Endothelial cell of umbilical vein (primary cell): ENCODE data around the gene MSN. TPM values are rescaled to one million over a fixed set of nuclear protein-coding genes. Genes with fewer than 3 reads are reported as not detected.
A peak's percentile ranks its signal among the peaks of the same experiment; 100 is the strongest.

ENCODE experiments used
- BruUV-seq: library from RNA; stranded (reverse); fragments of 400-500 nt; replicated peaks from 2 replicates; lab custom pipeline; 2021; lab: Mats Ljungman, UMichigan
- CTCF ChIA-PET: fragments of 300-600, 350-600 bp; sonication (Branson Sonifier 250); formaldehyde crosslinking; loops from one replicate; lab custom pipeline; 2021; ENCODE audit warnings: antibody characterized with exemption, inconsistent platforms; lab: Charles Lee
- POLR2A ChIA-PET: fragments of 300-600, 350-600 bp; sonication (Branson Sonifier 250); formaldehyde crosslinking; loops from one replicate; lab custom pipeline; 2021; ENCODE audit warnings: antibody characterized with exemption, inconsistent platforms; lab: Charles Lee
- DNase-seq: peaks from one replicate; pipeline ENCODE4 v3.0.0-alpha.2; 2011; ENCODE audit warnings: low read depth, low spot score
- FAIRE-seq: peaks from 2 replicates; lab custom pipeline; 2011; peaks lifted over from hg19 to GRCh38; lab: Jason Lieb, UNC
- H2AFZ ChIP-seq: 2 replicates; pipeline ENCODE4 v1.6.0; 2012; ENCODE audit warnings: low read depth, low read length, control low read depth, inconsistent platforms
- H3K27ac ChIP-seq: 2 replicates; pipeline ENCODE4 v1.5.1; 2011; ENCODE audit warnings: low read depth, mild to moderate bottlenecking, control low read depth, low read length, moderate library complexity; ENCODE audit not compliant: insufficient read depth
- H3K27me3 ChIP-seq, 2 experiments: 2 replicates each; pipeline versions ENCODE4 v1.6.0 to v1.6.1; 2011; ENCODE audit warnings: low read length in 2 of 2, mixed read lengths in 1 of 2; ENCODE audit not compliant: control insufficient read depth in 2 of 2, insufficient read depth in 2 of 2
- H3K36me3 ChIP-seq, 2 experiments: 2 replicates in 1 of 2; 3 replicates in 1 of 2; pipeline ENCODE4 v1.5.1; 2011; ENCODE audit warnings: low read length in 2 of 2, mild to moderate bottlenecking in 1 of 2, moderate library complexity in 1 of 2; ENCODE audit not compliant: control insufficient read depth in 2 of 2, insufficient read depth in 2 of 2; ENCODE audit errors: extremely low read depth in 1 of 2
- H3K4me1 ChIP-seq: 3 replicates; pipeline ENCODE4 v1.5.1; 2011; ENCODE audit warnings: mild to moderate bottlenecking, low read length; ENCODE audit not compliant: control insufficient read depth, insufficient read depth; ENCODE audit errors: extremely low read depth
- H3K4me2 ChIP-seq: 2 replicates; pipeline ENCODE4 v1.6.1; 2011; ENCODE audit warnings: low read length, control low read depth, mixed read lengths; ENCODE audit not compliant: insufficient read depth
- H3K4me3 ChIP-seq, 3 experiments: fragments of 200-600 bp in 1 of 3; sonication (generic), shearing (Covaris generic) in 1 of 3; replicated peaks in 1 of 3; 2 replicates each; pipeline ENCODE4 v1.5.1; 2011 to 2016; ENCODE audit warnings: control low read depth in 3 of 3, low read length in 3 of 3, mild to moderate bottlenecking in 2 of 3, inconsistent platforms in 1 of 3, low read depth in 1 of 3, moderate library complexity in 1 of 3; ENCODE audit not compliant: insufficient read depth in 1 of 3
- H3K79me2 ChIP-seq: 2 replicates; pipeline ENCODE4 v1.6.0; 2012; ENCODE audit warnings: low read length, inconsistent platforms; ENCODE audit not compliant: control insufficient read depth, insufficient read depth
- H3K9ac ChIP-seq: replicated peaks from 2 replicates; pipeline ENCODE3; 2011; ENCODE audit warnings: low read length, control low read depth; ENCODE audit not compliant: insufficient read depth; ENCODE audit errors: extremely low read depth
- H3K9me1 ChIP-seq: replicated peaks from 3 replicates; pipeline ENCODE4 v1.6.0; 2011; ENCODE audit warnings: mild to moderate bottlenecking, low read length; ENCODE audit not compliant: control insufficient read depth, insufficient read depth; ENCODE audit errors: extremely low read depth
- H3K9me3 ChIP-seq: replicated peaks from 2 replicates; pipeline ENCODE4 v1.5.1; 2012; ENCODE audit warnings: low read length, inconsistent platforms; ENCODE audit not compliant: control insufficient read depth, insufficient read depth
- H4K20me1 ChIP-seq: replicated peaks from 2 replicates; pipeline ENCODE3; 2011; ENCODE audit warnings: mild to moderate bottlenecking, low read length; ENCODE audit not compliant: control insufficient read depth, insufficient read depth; ENCODE audit errors: extremely low read depth
- CTCF ChIP-seq, 2 donors: IDR thresholded peaks; 1 replicate in 1 of 2; 2 replicates in 1 of 2; pipeline ENCODE4 v1.5.1; 2011; ENCODE audit warnings: low read length in 2 of 2, mild to moderate bottlenecking in 2 of 2, moderate library complexity in 2 of 2, control low read depth in 1 of 2, inconsistent platforms in 1 of 2, low read depth in 1 of 2; ENCODE audit not compliant: insufficient read depth in 1 of 2; ENCODE audit errors: extremely low read depth in 1 of 2
- EZH2 ChIP-seq: IDR thresholded peaks from 2 replicates; pipeline ENCODE4 v1.6.1; 2012; ENCODE audit warnings: borderline replicate concordance, low read depth, mild to moderate bottlenecking, moderate library complexity, low read length, inconsistent platforms; ENCODE audit not compliant: severe bottlenecking
- FOS ChIP-seq: IDR thresholded peaks from 2 replicates; pipeline ENCODE4 v1.6.1; 2011; ENCODE audit warnings: mild to moderate bottlenecking, low read length, moderate library complexity, borderline replicate concordance; ENCODE audit not compliant: insufficient read depth
- GATA2 ChIP-seq: IDR thresholded peaks from 2 replicates; pipeline ENCODE4 v1.7.0; 2011; ENCODE audit warnings: low read depth, mild to moderate bottlenecking, moderate library complexity, mixed read lengths, low read length; ENCODE audit not compliant: insufficient read length, insufficient read depth
- JUN ChIP-seq: IDR thresholded peaks from 2 replicates; pipeline ENCODE4 v1.6.1; 2011; ENCODE audit warnings: borderline replicate concordance, low read depth; ENCODE audit not compliant: insufficient read length, insufficient read depth
- MAX ChIP-seq: IDR thresholded peaks from 2 replicates; pipeline ENCODE4 v1.6.1; 2011; ENCODE audit not compliant: insufficient read depth, insufficient read length
- MYC ChIP-seq: IDR thresholded peaks from one replicate; pipeline ENCODE4 v1.6.1; 2011; ENCODE audit warnings: mild to moderate bottlenecking, low read depth, low read length
- POLR2A ChIP-seq: IDR thresholded peaks from 2 replicates; pipeline ENCODE4 v1.6.1; 2012; ENCODE audit warnings: low read depth, mild to moderate bottlenecking, control low read depth, low read length
- POLR2AphosphoS5 ChIP-seq: IDR thresholded peaks from 2 replicates; pipeline ENCODE4 v1.6.1; 2012; ENCODE audit warnings: low read depth, mild to moderate bottlenecking, control low read depth, low read length, moderate library complexity; ENCODE audit not compliant: insufficient read depth
- dilution Hi-C: fragments of 300-500 bp; cut with MboI; formaldehyde crosslinking; loops from one replicate; pipeline ENCODE4 v1.15.0; 2019; ENCODE audit warnings: low sequenced_read_pairs; ENCODE audit not compliant: extremely low pct_ligation_motif_present
- intact Hi-C: fragments of 100-400 bp; cut with micrococcal nuclease; formaldehyde crosslinking; loops from one replicate; pipeline ENCODE4 v1.10.0; 2022
- polyA plus RNA-seq, 4 experiments: library from polyadenylated mRNA; depleted of rRNA in 3 of 4; stranded (reverse) in 3 of 4; unstranded in 1 of 4; fragments of >200 nt; gene quantifications; 2 replicates each; pipeline versions ENCODE4 v1.2.1 to v1.2.3, GENCODE V29; 2011 to 2012; ENCODE audit warnings: missing spikeins in 1 of 4
- total RNA-seq: library from RNA; stranded (reverse); gene quantifications from 2 replicates; pipeline ENCODE4 v1.2.3, GENCODE V29; 2021

Gene MSN
- total and polyA plus RNA-seq, 2 donors (not counting 3 experiments of a cell fraction or from before 2014, with no cell fraction given): 528 to 635 TPM

GRCh38 chrX:65690057-65690855 lies 22.8 kb downstream of the MSN start:
- ChIA-PET CTCF (interaction anchor here (1.1 to 1.8 kb wide), 3 partner anchors 10 to 30 kb away, joined by 3 to 5 read pairs (median 4); no protein-coding TSS in a partner anchor), POLR2A (interaction anchor here (0.8 kb wide), 1 partner anchor 14 kb away, joined by 3 read pairs; no protein-coding TSS in a partner anchor)
- Histone ChIP-seq H3K27me3 (no peaks in the 10 kb centered on the region), H3K4me1 (peaks cover 63% of the 10 kb centered on the region), H3K4me3 (no peak overlapping the region), H3K9me3 (no peaks in the 10 kb centered on the region), H3K27ac (peak overlapping the region; percentile 71), H3K36me3 (no peaks in the 10 kb centered on the region), H4K20me1 (peaks cover 8% of the 10 kb centered on the region), H2AFZ (no peak overlapping the region), H3K79me2 (peaks cover 99% of the 10 kb centered on the region), H3K9me1 (no peaks in the 10 kb centered on the region), H3K4me2 (peak overlapping the region; percentile 16), H3K9ac (peak overlapping the region; percentile 37)
- FAIRE-seq (no peak), DNase-seq (no peak)
- TF ChIP-seq EZH2 (no peak), JUN (no peak), MYC (no peak), POLR2A (no peak), MAX (no peak)
- BruUV-seq: TSS peak; percentile 60
- dilution Hi-C loops: no loop called here
- intact Hi-C loops: no loop called here

- no peak for DNase-seq
- Histone ChIP-seq H3K9me1 (no peaks in the 10 kb centered on the region), H4K20me1 (no peaks in the 10 kb centered on the region), H3K27ac (peak overlapping the region; percentile 84), H3K4me1 (peaks cover 60% of the 10 kb centered on the region), H3K27me3 (no peaks in the 10 kb centered on the region), H2AFZ (no peak overlapping the region), H3K4me3 (no peak overlapping the region), H3K4me2 (no peak overlapping the region), H3K79me2 (peaks cover 97% of the 10 kb centered on the region), H3K9ac (no peak overlapping the region), H3K9me3 (no peaks in the 10 kb centered on the region), H3K36me3 (peaks cover 0 to 8% of the 10 kb centered on the region in 2 experiments)
- FAIRE-seq: peak; percentile 69
- TF ChIP-seq JUN (no peak), MYC (no peak), POLR2AphosphoS5 (no peak), GATA2 (no peak), POLR2A (no peak), CTCF (IDR thresholded peaks at IDR 0.05; ENCODE audit: extremely low read depth in 1 of 2, insufficient read depth in 1 of 2, low read depth in 1 of 2, low read length in 2 of 2) (no peak), MAX (no peak), FOS (no peak), EZH2 (no peak)
- ChIA-PET CTCF (interaction anchor here (1.1 kb wide), 2 partner anchors 8 to 10 kb away, joined by 3 read pairs; no protein-coding TSS in a partner anchor), POLR2A (interaction anchor here (0.7 to 0.9 kb wide), 2 partner anchors 17 to 92 kb away, joined by 3 to 10 read pairs; no protein-coding TSS in a partner anchor)
- BruUV-seq: no TSS peak
- intact Hi-C loops: no loop called here
- dilution Hi-C loops: no loop called here
These were observed 28.5 kb downstream of the MSN start for GRCh38 chrX:65695849-65696449.
